Left lung (tissue), 10 donors: ENCODE results near the gene ARHGEF33. TPM values are rescaled to one million over a fixed set of nuclear protein-coding genes. Genes with fewer than 3 reads are reported as not detected.

Source experiments
- ATAC-seq: fragments of 200-7000 bp; cut with Tn5 transposase; one replicate; pipeline ENCODE4 v1.9.1; 2020; ENCODE audit warnings: moderate library complexity
- DNase-seq, 4 donors: peaks; one replicate each; pipeline ENCODE4 v3.0.0-alpha.2; 2013 to 2020
- H3K27ac ChIP-seq, 2 donors: fragments of 200-600 bp; sonication (generic) in 1 of 2; one replicate each; pipeline versions ENCODE4 v1.5.0 to v1.8.0; 2020 to 2021
- H3K27me3 ChIP-seq, 2 donors: fragments of 200-600 bp; sonication (generic) in 1 of 2; one replicate each; pipeline versions ENCODE4 v1.5.0 to v1.8.0; 2020 to 2021
- H3K36me3 ChIP-seq, 2 donors: fragments of 200-600 bp; sonication (generic) in 1 of 2; one replicate each; pipeline versions ENCODE4 v1.5.0 to v1.8.0; 2020 to 2021
- H3K4me1 ChIP-seq, 2 donors: fragments of 200-600 bp; one replicate each; pipeline ENCODE4 v1.8.0; 2021
- H3K4me3 ChIP-seq, 2 donors: fragments of 200-600 bp; sonication (generic) in 1 of 2; one replicate each; pipeline versions ENCODE4 v1.5.0 to v1.8.0; 2020 to 2021; ENCODE audit warnings: mild to moderate bottlenecking in 1 of 2
- H3K9me3 ChIP-seq, 2 donors: fragments of 200-600 bp; sonication (generic) in 1 of 2; one replicate each; pipeline versions ENCODE4 v1.5.0 to v1.8.0; 2020 to 2021
- CTCF ChIP-seq, 2 donors: fragments of 200-600 bp; sonication (generic) in 1 of 2; IDR thresholded peaks; one replicate each; pipeline versions ENCODE4 v1.5.0 to v1.8.0; 2021; ENCODE audit warnings: antibody characterized with exemption in 2 of 2
- intact Hi-C, 2 donors: fragments of 100-400 bp; cut with DNase I; formaldehyde crosslinking; loops; one replicate each; pipeline versions ENCODE4 v1.11.2 to v1.14.2; 2022
- polyA plus RNA-seq, 6 donors: library from polyadenylated mRNA; unstranded; fragments of 120-200 nt; gene quantifications; one replicate each; pipeline ENCODE4 v1.2.1, GENCODE V29; 2013; ENCODE audit not compliant: insufficient read length in 6 of 6
- total RNA-seq, 2 donors: library from RNA; stranded (reverse); fragmentation: NEBNext Ultra II Directional; extraction: Animal tissue kit (Norgen Biotek cat#: 25700); gene quantifications; one replicate each; pipeline ENCODE4 v1.2.1, GENCODE V29; 2021
- donor health status: DM: no; HTN: yes; CAD: no.
- donor health status: DM: no; HTN: no; CAD: no.

The ARHGEF33 gene
- total and polyA plus RNA-seq, 8 donors, result 0.82 to 4.1 (median 3.0) TPM

GRCh38 chr2:38892819-38893218, 3.1 kb downstream of the ARHGEF33 start:
- no peak for TF ChIP-seq CTCF (IDR thresholded peaks at IDR 0.05)
- intact Hi-C loops, result no loop called here

GRCh38 chr2:38898256-38898655, 8.6 kb downstream of the ARHGEF33 start:
- Histone ChIP-seq H3K27ac (no peak overlapping the region), H3K27me3 (no peaks in the 10 kb centered on the region), H3K36me3 (no peaks in the 10 kb centered on the region), H3K4me3 (no peak overlapping the region), H3K4me1 (no peaks in the 10 kb centered on the region), H3K9me3 (no peaks in the 10 kb centered on the region)
- ATAC-seq (no peak), DNase-seq (no peak)
- intact Hi-C loops, result no loop called here
- TF ChIP-seq CTCF (IDR thresholded peaks at IDR 0.05), result no peak

More at GRCh38 chr2:38892819-38893218, 3.1 kb downstream of the ARHGEF33 start:
- Histone ChIP-seq H3K9me3 (no peaks in the 10 kb centered on the region), H3K27me3 (no peaks in the 10 kb centered on the region), H3K4me1 (no peaks in the 10 kb centered on the region), H3K36me3 (no peaks in the 10 kb centered on the region), H3K27ac (no peak overlapping the region), H3K4me3 (no peak overlapping the region)
- no peak for DNase-seq
- ATAC-seq, result no peak

- no peak for DNase-seq
- TF ChIP-seq CTCF (IDR thresholded peaks at IDR 0.05), result no peak
- H3K4me1 ChIP-seq, result no peaks in the 10 kb centered on the region
- no peaks in the 10 kb centered on the region for H3K36me3 ChIP-seq
- H3K9me3 ChIP-seq, result no peaks in the 10 kb centered on the region
- H3K27ac ChIP-seq, result no peak overlapping the region
- ATAC-seq, result no peak
- intact Hi-C loops, result no loop called here
- no peaks in the 10 kb centered on the region for H3K27me3 ChIP-seq
- H3K4me3 ChIP-seq, result no peak overlapping the region
Observed at GRCh38 chr2:38900726-38901125, 11.1 kb downstream of the ARHGEF33 start.

GRCh38 chr2:38905251-38905650, 15.6 kb downstream of the ARHGEF33 start:
- Histone ChIP-seq H3K27ac (no peak overlapping the region), H3K36me3 (no peaks in the 10 kb centered on the region), H3K9me3 (no peaks in the 10 kb centered on the region), H3K27me3 (no peaks in the 10 kb centered on the region), H3K4me1 (no peaks in the 10 kb centered on the region), H3K4me3 (no peak overlapping the region)
- intact Hi-C loops, result no loop called here
- no peak for TF ChIP-seq CTCF (IDR thresholded peaks at IDR 0.05)
- DNase-seq (no peak), ATAC-seq (no peak)

GRCh38 chr2:38907242-38907641, 17.6 kb downstream of the ARHGEF33 start:
- intact Hi-C loops, result no loop called here
- TF ChIP-seq CTCF (IDR thresholded peaks at IDR 0.05), result no peak
- no peaks in the 10 kb centered on the region for H3K36me3 ChIP-seq
- ATAC-seq (no peak), DNase-seq (no peak)
- H3K27ac ChIP-seq, result no peak overlapping the region
- no peaks in the 10 kb centered on the region for H3K9me3 ChIP-seq
- H3K4me1 ChIP-seq, result no peaks in the 10 kb centered on the region
- H3K4me3 ChIP-seq, result no peak overlapping the region
- H3K27me3 ChIP-seq, result no peaks in the 10 kb centered on the region
